ENCODE measurements around the gene PLCXD3. TPM values are rescaled to one million over a fixed set of nuclear protein-coding genes. Genes with fewer than 3 reads are reported as not detected.

Gene PLCXD3
- total RNA-seq, 4 donors from 2014 or later: 1.3 to 10.9 (median 2.5) TPM

GRCh38 chr5:41312478-41313060 lies 197.8 kb downstream of the PLCXD3 start:
- WGBS, 2 donors: 77 to 82% methylated on average over 1 of the region's 1 CpG
- H3K9me3 ChIP-seq: no peaks in the 10 kb centered on the region

GRCh38 chr5:41312066-41312465 lies 198.3 kb downstream of the PLCXD3 start:
- WGBS, 2 donors: 71 to 81% methylated on average over 5 of the region's 5 CpGs
- no peaks in the 10 kb centered on the region for H3K9me3 ChIP-seq
- intact Hi-C loops (cut with DNase I): no loop called here
- TF ChIP-seq CTCF (IDR thresholded peaks at IDR 0.05): no peak
- TF ChIP-seq POLR2A (IDR thresholded peaks at IDR 0.05): no peak
- no peak for DNase-seq
- no peaks in the 10 kb centered on the region for H3K27me3 ChIP-seq
- H3K27ac ChIP-seq: no peak overlapping the region
- no peak overlapping the region for H3K4me3 ChIP-seq (replicated peaks in 1 of 3)
- H3K4me1 ChIP-seq: no peaks in the 10 kb centered on the region
- H3K36me3 ChIP-seq: no peaks in the 10 kb centered on the region

More at GRCh38 chr5:41312478-41313060, 197.8 kb downstream of the PLCXD3 start:
- Histone ChIP-seq H3K27me3 (no peaks in the 10 kb centered on the region), H3K4me1 (no peaks in the 10 kb centered on the region), H3K27ac (no peak overlapping the region), H3K4me3 (replicated peaks in 1 of 3) (no peak overlapping the region), H3K36me3 (no peaks in the 10 kb centered on the region)
- intact Hi-C loops (cut with DNase I): no loop called here
- no peak for DNase-seq
- TF ChIP-seq POLR2A (IDR thresholded peaks at IDR 0.05) (no peak), CTCF (IDR thresholded peaks at IDR 0.05) (no peak)

GRCh38 chr5:41309275-41309674 lies 201.1 kb downstream of the PLCXD3 start:
- Histone ChIP-seq H3K9me3 (no peaks in the 10 kb centered on the region), H3K4me3 (replicated peaks in 1 of 3) (no peak overlapping the region), H3K4me1 (no peaks in the 10 kb centered on the region), H3K27me3 (no peaks in the 10 kb centered on the region), H3K27ac (no peak overlapping the region), H3K36me3 (no peaks in the 10 kb centered on the region)
- no peak for DNase-seq
- intact Hi-C loops (cut with DNase I): no loop called here
- 48 to 64% methylated on average over 2 of the region's 2 CpGs for WGBS, 2 donors
- TF ChIP-seq CTCF (IDR thresholded peaks at IDR 0.05): no peak
- TF ChIP-seq POLR2A (IDR thresholded peaks at IDR 0.05): no peak

GRCh38 chr5:41306005-41306404 lies 204.4 kb downstream of the PLCXD3 start:
- Histone ChIP-seq H3K36me3 (no peaks in the 10 kb centered on the region), H3K27me3 (no peaks in the 10 kb centered on the region), H3K9me3 (no peaks in the 10 kb centered on the region), H3K4me3 (replicated peaks in 1 of 3) (no peak overlapping the region), H3K4me1 (no peaks in the 10 kb centered on the region), H3K27ac (no peak overlapping the region)
- WGBS, 2 donors: 93 to 98% methylated on average over 1 of the region's 1 CpG
- intact Hi-C loops (cut with DNase I): no loop called here
- TF ChIP-seq POLR2A (IDR thresholded peaks at IDR 0.05) (no peak), CTCF (IDR thresholded peaks at IDR 0.05) (no peak)
- no peak for DNase-seq

GRCh38 chr5:41305056-41305455 lies 205.3 kb downstream of the PLCXD3 start:
- H3K27me3 ChIP-seq: no peaks in the 10 kb centered on the region
- no peaks in the 10 kb centered on the region for H3K36me3 ChIP-seq
- H3K4me3 ChIP-seq (replicated peaks in 1 of 3): no peak overlapping the region
- H3K4me1 ChIP-seq: no peaks in the 10 kb centered on the region
- TF ChIP-seq POLR2A (IDR thresholded peaks at IDR 0.05) (no peak), CTCF (IDR thresholded peaks at IDR 0.05) (no peak)
- intact Hi-C loops (cut with DNase I): no loop called here
- no peak overlapping the region for H3K27ac ChIP-seq
- WGBS, 2 donors: 88 to 89% methylated on average over 2 of the region's 2 CpGs
- no peaks in the 10 kb centered on the region for H3K9me3 ChIP-seq
- no peak for DNase-seq
